Natural killer cell (primary cell): ENCODE results near the gene TEC. TPM values are rescaled to one million over a fixed set of nuclear protein-coding genes. Genes with fewer than 3 reads are reported as not detected.

Experiments used
- ATAC-seq, 3 donors: fragments of 150-1000 bp in 2 of 3; fragments of 200-7000 bp in 1 of 3; cut with Tn5 transposase; 1 replicate in 1 of 3; 2 replicates in 2 of 3; pipeline ENCODE4 v1.10.0; 2021; ENCODE audit warnings: mild to moderate bottlenecking in 2 of 3, moderate library complexity in 2 of 3
- DNase-seq, 2 donors: peaks; one replicate each; pipeline versions ENCODE4 v3.0.0 to v3.0.0-alpha.2; 2013 to 2021; ENCODE audit warnings: mixed read lengths in 1 of 2
- H3K27ac ChIP-seq: one replicate; pipeline ENCODE4 v1.5.1; 2013; ENCODE audit warnings: mild to moderate bottlenecking, low read length
- H3K27me3 ChIP-seq: one replicate; pipeline ENCODE4 v1.6.1; 2013; ENCODE audit warnings: low read length; ENCODE audit not compliant: control insufficient read depth, insufficient read depth
- H3K36me3 ChIP-seq: one replicate; pipeline ENCODE4 v1.6.1; 2013; ENCODE audit warnings: low read length; ENCODE audit not compliant: control insufficient read depth, insufficient read depth
- H3K4me1 ChIP-seq: one replicate; pipeline ENCODE4 v1.6.1; 2013; ENCODE audit warnings: low read length; ENCODE audit not compliant: control insufficient read depth, insufficient read depth
- H3K4me3 ChIP-seq: one replicate; pipeline ENCODE4 v1.5.1; 2013; ENCODE audit warnings: low read length
- H3K9me3 ChIP-seq: one replicate; pipeline ENCODE4 v1.6.1; 2013; ENCODE audit warnings: low read length; ENCODE audit not compliant: control insufficient read depth, insufficient read depth
- H3K27ac Mint-ChIP-seq, 2 donors: one replicate each; pipeline ENCODE4 v1.8.0; 2022; ENCODE audit warnings: mild to moderate bottlenecking in 2 of 2, mixed read lengths in 2 of 2, moderate library complexity in 1 of 2
- H3K27me3 Mint-ChIP-seq, 2 donors: one replicate each; pipeline ENCODE4 v1.8.0; 2022; ENCODE audit warnings: low read depth in 2 of 2, mixed read lengths in 2 of 2
- H3K36me3 Mint-ChIP-seq: one replicate; pipeline ENCODE4 v1.8.0; 2022; ENCODE audit warnings: mixed read lengths
- H3K4me1 Mint-ChIP-seq, 2 donors: one replicate each; pipeline ENCODE4 v1.8.0; 2022; ENCODE audit warnings: mixed read lengths in 2 of 2
- H3K4me3 Mint-ChIP-seq: one replicate; pipeline ENCODE4 v1.8.0; 2022; ENCODE audit warnings: mild to moderate bottlenecking, moderate library complexity, mixed read lengths
- H3K9me3 Mint-ChIP-seq, 2 donors: one replicate each; pipeline ENCODE4 v1.8.0; 2022; ENCODE audit warnings: mixed read lengths in 2 of 2
- WGBS: methylation state at CpG from one replicate; pipeline ENCODE4 v1.1.7; 2013; ENCODE audit warnings: missing lambda C conversion rate; ENCODE audit not compliant: insufficient coverage; 5-methylcytosine and 5-hydroxymethylcytosine counted together
- intact Hi-C: fragments of 100-400 bp; cut with micrococcal nuclease; formaldehyde crosslinking; loops from one replicate; pipeline ENCODE4 v1.14.2; 2022
- total RNA-seq, 4 donors: library from RNA; stranded (reverse); fragments of 120-200 nt in 1 of 4; gene quantifications; one replicate each; pipeline versions ENCODE4 v1.2.3 to v1.2.4, GENCODE V29; 2013 to 2022
- TF ChIP-seq, protein P1 (sequence below): fragments of 200-600 bp; IDR thresholded peaks from one replicate; pipeline ENCODE4 v1.8.0; 2022; ENCODE audit warnings: antibody characterized with exemption

TEC gene
- total RNA-seq, 3 donors from 2014 or later (not counting 1 experiment from before 2014, with no cell fraction given), result 4.0 to 7.4 (median 4.7) TPM

DNA sequence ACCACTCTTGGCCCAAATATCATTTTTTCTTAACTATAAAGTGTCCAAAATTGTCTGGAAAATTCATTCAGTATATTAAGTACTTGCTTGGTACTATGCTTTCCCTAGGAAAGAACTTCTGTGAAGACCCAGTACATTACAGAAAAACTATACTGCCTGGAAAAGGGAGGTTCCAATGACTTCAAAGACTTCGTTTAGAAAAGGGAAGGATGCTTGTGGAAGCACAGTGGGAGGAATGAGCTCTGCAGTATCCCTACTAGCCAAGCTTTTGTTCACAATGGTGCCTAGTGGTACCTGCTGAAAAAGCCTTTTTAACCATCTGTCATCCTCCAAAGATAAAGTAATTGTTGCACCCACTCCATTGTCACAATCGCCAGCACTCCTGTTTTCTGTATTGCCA, 7.2 kb downstream of the TEC start:
- ATAC-seq, result no peak

DNA sequence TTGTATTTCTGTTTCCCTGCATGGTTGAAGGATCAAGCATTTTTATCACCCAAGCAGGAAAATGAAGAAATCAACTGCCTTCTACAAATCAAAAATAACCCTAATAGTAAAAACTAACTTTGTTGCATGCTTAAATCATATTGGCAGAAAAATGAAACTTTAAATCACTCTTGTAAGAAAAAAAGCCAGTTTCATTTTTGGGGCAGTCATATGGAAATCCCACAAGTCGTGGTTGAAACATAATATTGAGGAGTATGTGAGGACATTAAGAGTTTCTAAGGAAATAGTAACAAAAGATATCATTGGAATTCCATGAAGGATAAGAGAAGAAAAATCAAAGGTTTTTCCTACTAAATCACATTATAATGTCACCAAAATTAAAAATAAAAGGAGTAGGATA, 8.4 kb downstream of the TEC start:
- Histone ChIP-seq H3K36me3 (no peaks in the 10 kb centered on the region), H3K27ac (no peak overlapping the region), H3K4me1 (no peaks in the 10 kb centered on the region), H3K9me3 (no peaks in the 10 kb centered on the region), H3K4me3 (no peak overlapping the region), H3K27me3 (no peaks in the 10 kb centered on the region)
- 0% methylated on average over 1 of the region's 1 CpG for WGBS
- ATAC-seq (no peak), DNase-seq (no peak)
- Mint-ChIP-seq H3K36me3 (no peaks in the 10 kb centered on the region), H3K27me3 (no peaks in the 10 kb centered on the region), H3K27ac (no peak overlapping the region), H3K4me3 (no peak overlapping the region), H3K9me3 (no peaks in the 10 kb centered on the region), H3K4me1 (peaks cover 0 to 11% of the 10 kb centered on the region in 2 donors)
- TF ChIP-seq, protein P1, sequence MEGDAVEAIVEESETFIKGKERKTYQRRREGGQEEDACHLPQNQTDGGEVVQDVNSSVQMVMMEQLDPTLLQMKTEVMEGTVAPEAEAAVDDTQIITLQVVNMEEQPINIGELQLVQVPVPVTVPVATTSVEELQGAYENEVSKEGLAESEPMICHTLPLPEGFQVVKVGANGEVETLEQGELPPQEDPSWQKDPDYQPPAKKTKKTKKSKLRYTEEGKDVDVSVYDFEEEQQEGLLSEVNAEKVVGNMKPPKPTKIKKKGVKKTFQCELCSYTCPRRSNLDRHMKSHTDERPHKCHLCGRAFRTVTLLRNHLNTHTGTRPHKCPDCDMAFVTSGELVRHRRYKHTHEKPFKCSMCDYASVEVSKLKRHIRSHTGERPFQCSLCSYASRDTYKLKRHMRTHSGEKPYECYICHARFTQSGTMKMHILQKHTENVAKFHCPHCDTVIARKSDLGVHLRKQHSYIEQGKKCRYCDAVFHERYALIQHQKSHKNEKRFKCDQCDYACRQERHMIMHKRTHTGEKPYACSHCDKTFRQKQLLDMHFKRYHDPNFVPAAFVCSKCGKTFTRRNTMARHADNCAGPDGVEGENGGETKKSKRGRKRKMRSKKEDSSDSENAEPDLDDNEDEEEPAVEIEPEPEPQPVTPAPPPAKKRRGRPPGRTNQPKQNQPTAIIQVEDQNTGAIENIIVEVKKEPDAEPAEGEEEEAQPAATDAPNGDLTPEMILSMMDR, result no peak
- intact Hi-C loops, result no loop called here

More for the DNA sequence above, 7.2 kb downstream of the TEC start:
- H3K4me1 ChIP-seq, result no peaks in the 10 kb centered on the region
- TF ChIP-seq, protein P1, result no peak
- no peak overlapping the region for H3K4me3 ChIP-seq
- no peaks in the 10 kb centered on the region for H3K9me3 ChIP-seq
- H3K27ac ChIP-seq, result no peak overlapping the region
- no peaks in the 10 kb centered on the region for H3K27me3 ChIP-seq
- Mint-ChIP-seq H3K4me1 (peaks cover 0 to 11% of the 10 kb centered on the region in 2 donors), H3K9me3 (no peaks in the 10 kb centered on the region), H3K4me3 (no peak overlapping the region), H3K27me3 (no peaks in the 10 kb centered on the region), H3K36me3 (no peaks in the 10 kb centered on the region), H3K27ac (no peak overlapping the region)
- WGBS, result 80% methylated on average over 2 of the region's 2 CpGs
- intact Hi-C loops, result no loop called here
- no peak for DNase-seq
- H3K36me3 ChIP-seq, result no peaks in the 10 kb centered on the region

DNA sequence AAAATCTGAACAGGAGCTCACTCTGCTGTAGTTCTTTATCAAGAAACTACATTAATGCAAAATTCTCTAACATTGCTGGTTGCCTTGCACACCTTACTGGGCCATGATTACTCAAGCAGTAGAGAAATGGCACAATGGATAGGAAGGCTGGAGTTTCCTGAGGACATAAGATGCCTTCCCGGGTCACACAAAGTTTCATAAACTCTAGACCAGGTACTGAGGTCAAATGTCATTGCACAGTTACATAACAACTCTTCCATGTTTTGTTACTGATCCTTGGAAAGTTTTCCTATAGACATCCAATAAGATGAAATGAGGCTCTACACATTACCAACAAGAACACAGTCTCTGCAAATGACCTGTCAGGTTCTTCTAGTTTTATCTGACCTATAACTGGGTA, 9.9 kb downstream of the TEC start:
- Mint-ChIP-seq H3K36me3 (no peaks in the 10 kb centered on the region), H3K27me3 (no peaks in the 10 kb centered on the region), H3K4me1 (peaks cover 0 to 11% of the 10 kb centered on the region in 2 donors), H3K4me3 (no peak overlapping the region), H3K27ac (no peak overlapping the region), H3K9me3 (no peaks in the 10 kb centered on the region)
- TF ChIP-seq, protein P1, result no peak
- intact Hi-C loops, result no loop called here
- Histone ChIP-seq H3K4me1 (peaks cover 8% of the 10 kb centered on the region), H3K9me3 (no peaks in the 10 kb centered on the region), H3K27ac (no peak overlapping the region), H3K27me3 (no peaks in the 10 kb centered on the region), H3K4me3 (no peak overlapping the region), H3K36me3 (no peaks in the 10 kb centered on the region)
- WGBS, result 92% methylated on average over 1 of the region's 1 CpG
- ATAC-seq (no peak), DNase-seq (no peak)

DNA sequence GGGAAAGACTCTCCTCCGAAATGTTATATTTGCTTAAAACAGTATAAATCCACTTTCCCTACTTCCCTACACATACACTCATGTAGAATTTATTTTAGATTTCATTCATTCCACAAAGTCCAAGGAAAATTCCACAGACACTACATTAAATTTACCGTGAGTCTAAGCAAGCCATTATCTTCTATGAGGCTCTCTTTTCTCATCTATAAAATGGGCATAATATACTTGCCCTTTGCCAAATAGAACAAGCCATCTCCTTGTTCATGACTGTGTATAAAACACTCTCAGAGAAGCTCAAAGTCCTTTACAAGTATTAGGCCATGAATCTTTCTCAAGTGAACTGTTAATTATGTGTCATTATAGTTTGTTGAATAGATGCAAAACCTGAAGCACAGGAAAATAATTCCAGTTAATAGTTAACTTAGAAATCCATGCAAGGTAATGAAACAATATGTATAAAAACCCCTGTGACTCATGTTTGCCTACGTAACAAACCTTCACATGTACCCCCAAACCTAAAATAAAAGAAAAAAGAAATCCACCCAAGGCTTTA, 10.7 kb downstream of the TEC start:
- H3K4me3 Mint-ChIP-seq, result no peak overlapping the region
- H3K36me3 ChIP-seq, result no peaks in the 10 kb centered on the region
- no peak overlapping the region for H3K4me3 ChIP-seq
- WGBS, result 83% methylated on average over 2 of the region's 3 CpGs
- H3K27me3 ChIP-seq, result no peaks in the 10 kb centered on the region
- ATAC-seq (no peak), DNase-seq (no peak)
- no peaks in the 10 kb centered on the region for H3K27me3 Mint-ChIP-seq
- no peaks in the 10 kb centered on the region for H3K36me3 Mint-ChIP-seq
- no peak overlapping the region for H3K27ac Mint-ChIP-seq
- TF ChIP-seq, protein P1, result no peak
- peaks cover 8% of the 10 kb centered on the region for H3K4me1 ChIP-seq
- no peaks in the 10 kb centered on the region for H3K9me3 Mint-ChIP-seq
- H3K9me3 ChIP-seq, result no peaks in the 10 kb centered on the region
- intact Hi-C loops, result no loop called here
- H3K4me1 Mint-ChIP-seq, result peaks cover 0 to 11% of the 10 kb centered on the region in 2 donors
- H3K27ac ChIP-seq, result no peak overlapping the region
